IMR-90 (cell line): ENCODE data around the gene TNNC2. TPM values are rescaled to one million over a fixed set of nuclear protein-coding genes. Genes with fewer than 3 reads are reported as not detected.

ENCODE experiments used
- ATAC-seq: fragments of 200-7000 bp; cut with Tn5 transposase; 2 replicates; pipeline ENCODE4 v1.9.1; 2020; ENCODE audit warnings: low read depth, mild to moderate bottlenecking, moderate library complexity
- BruUV-seq: library from RNA; stranded (reverse); fragments of 400-500 nt; replicated peaks from 2 replicates; lab custom pipeline; 2021; lab: Mats Ljungman, UMichigan
- CTCF ChIA-PET: fragments of 300-600 bp; formaldehyde crosslinking; extraction: SDS; loops from one replicate; lab custom pipeline; 2021; ENCODE audit warnings: antibody characterized with exemption; lab: Yijun Ruan, JAX
- POLR2A ChIA-PET: fragments of 300-600 bp; sonication (Branson Sonifier 250); formaldehyde crosslinking; loops from one replicate; lab custom pipeline; 2022; ENCODE audit warnings: antibody characterized with exemption; ENCODE audit not compliant: unreplicated experiment; lab: Charles Lee
- DNase-seq: peaks from one replicate; pipeline ENCODE4 v3.0.0; 2013
- H2AFZ ChIP-seq: replicated peaks from 2 replicates; pipeline ENCODE3; 2013; ENCODE audit warnings: low read length, mild to moderate bottlenecking; ENCODE audit not compliant: poor library complexity
- H2AK5ac ChIP-seq: 2 replicates; pipeline ENCODE4 v1.6.1; 2013; ENCODE audit warnings: low read depth, low read length, inconsistent platforms
- H2AK9ac ChIP-seq: replicated peaks from 2 replicates; pipeline ENCODE3; 2013; ENCODE audit warnings: mild to moderate bottlenecking, low read depth, low read length, moderate library complexity; ENCODE audit not compliant: poor library complexity
- H2BK120ac ChIP-seq: 2 replicates; pipeline ENCODE4 v1.6.1; 2013; ENCODE audit warnings: low read depth, low read length, inconsistent platforms
- H2BK15ac ChIP-seq: 3 replicates; pipeline ENCODE4 v1.6.1; 2013; ENCODE audit warnings: low read depth, low read length, inconsistent platforms
- H2BK20ac ChIP-seq: 2 replicates; pipeline ENCODE4 v1.6.1; 2013; ENCODE audit warnings: low read depth, mild to moderate bottlenecking, inconsistent platforms, low read length, moderate library complexity
- H2BK5ac ChIP-seq: 2 replicates; pipeline ENCODE4 v1.6.1; 2013; ENCODE audit warnings: mild to moderate bottlenecking, low read depth, low read length, inconsistent platforms; ENCODE audit not compliant: poor library complexity, severe bottlenecking
- H3K14ac ChIP-seq: replicated peaks from 2 replicates; pipeline ENCODE4 v1.6.1; 2013; ENCODE audit warnings: low read depth, low read length, inconsistent platforms
- H3K18ac ChIP-seq: 2 replicates; pipeline ENCODE4 v1.6.1; 2013; ENCODE audit warnings: low read depth, low read length, control low read depth
- H3K23ac ChIP-seq: 2 replicates; pipeline ENCODE4 v1.6.1; 2013; ENCODE audit warnings: low read depth, low read length, inconsistent platforms
- H3K27ac ChIP-seq: 2 replicates; pipeline ENCODE4 v1.5.1; 2013; ENCODE audit warnings: mild to moderate bottlenecking, control low read depth, low read length; ENCODE audit not compliant: insufficient read depth
- H3K27me3 ChIP-seq: 2 replicates; pipeline ENCODE4 v1.6.1; 2013; ENCODE audit warnings: low read length; ENCODE audit not compliant: control insufficient read depth, insufficient read depth
- H3K36me3 ChIP-seq: 2 replicates; pipeline ENCODE4 v1.6.1; 2013; ENCODE audit warnings: low read length, mixed read lengths; ENCODE audit not compliant: control insufficient read depth, insufficient read depth
- H3K4ac ChIP-seq: 2 replicates; pipeline ENCODE4 v1.6.1; 2013; ENCODE audit warnings: low read depth, low read length, inconsistent platforms
- H3K4me1 ChIP-seq: 2 replicates; pipeline ENCODE4 v1.6.1; 2013; ENCODE audit warnings: low read length, mixed read lengths; ENCODE audit not compliant: control insufficient read depth, insufficient read depth
- H3K4me2 ChIP-seq: 2 replicates; pipeline ENCODE4 v1.6.1; 2013; ENCODE audit warnings: low read depth, mild to moderate bottlenecking, control low read depth, low read length, moderate library complexity
- H3K4me3 ChIP-seq: 2 replicates; pipeline ENCODE4 v1.5.1; 2013; ENCODE audit warnings: low read depth, mild to moderate bottlenecking, control low read depth, low read length, moderate library complexity; ENCODE audit not compliant: insufficient read depth
- H3K56ac ChIP-seq: 2 replicates; pipeline ENCODE4 v1.6.1; 2013; ENCODE audit warnings: low read length, inconsistent platforms; ENCODE audit not compliant: insufficient read depth; ENCODE audit errors: extremely low read depth
- H3K79me1 ChIP-seq, 2 experiments: 2 replicates each; pipeline ENCODE4 v1.6.1; 2013; ENCODE audit warnings: low read length in 2 of 2, inconsistent platforms in 1 of 2, low read depth in 1 of 2
- H3K9ac ChIP-seq: 2 replicates; pipeline ENCODE4 v1.6.1; 2013; ENCODE audit warnings: low read depth, low read length, control low read depth
- H3K9me1 ChIP-seq: 2 replicates; pipeline ENCODE4 v1.6.1; 2013; ENCODE audit warnings: low read length, inconsistent platforms; ENCODE audit not compliant: insufficient read depth
- H3K9me3 ChIP-seq: 2 replicates; pipeline ENCODE4 v1.6.1; 2013; ENCODE audit warnings: low read length; ENCODE audit not compliant: control insufficient read depth, insufficient read depth
- H4K20me1 ChIP-seq: 2 replicates; pipeline ENCODE4 v1.6.1; 2013; ENCODE audit warnings: low read length, inconsistent platforms; ENCODE audit not compliant: insufficient read depth
- H4K5ac ChIP-seq: 2 replicates; pipeline ENCODE4 v1.6.1; 2013; ENCODE audit warnings: mild to moderate bottlenecking, low read depth, low read length, control low read depth
- H4K8ac ChIP-seq, 2 experiments: 2 replicates each; pipeline ENCODE4 v1.6.1; 2013; ENCODE audit warnings: low read depth in 2 of 2, low read length in 2 of 2, control low read depth in 1 of 2, inconsistent platforms in 1 of 2
- H4K91ac ChIP-seq: 2 replicates; pipeline ENCODE4 v1.6.1; 2013; ENCODE audit warnings: low read depth, low read length, inconsistent platforms; ENCODE audit not compliant: insufficient read depth
- CHD1 ChIP-seq: IDR thresholded peaks from 2 replicates; pipeline ENCODE4 v1.6.1; 2012; ENCODE audit warnings: low read depth, low read length, improper control_type of control experiment
- FOS ChIP-seq: fragments of 150-350 bp; IDR thresholded peaks from 2 replicates; pipeline ENCODE4 v1.6.1; 2016; ENCODE audit warnings: low read depth, low read length
- RAD21 ChIP-seq: IDR thresholded peaks from 2 replicates; pipeline ENCODE4 v1.6.1; 2012; ENCODE audit warnings: low read length, improper control_type of control experiment
- RCOR1 ChIP-seq: IDR thresholded peaks from 2 replicates; pipeline ENCODE4 v1.6.1; 2012; ENCODE audit warnings: mild to moderate bottlenecking, low read length, improper control_type of control experiment; ENCODE audit not compliant: insufficient replicate concordance
- RFX5 ChIP-seq: IDR thresholded peaks from 2 replicates; pipeline ENCODE4 v1.8.0; 2012; ENCODE audit warnings: low read depth, mild to moderate bottlenecking, low read length, moderate library complexity
- SMC3 ChIP-seq: fragments of 150-350 bp; IDR thresholded peaks from 2 replicates; pipeline ENCODE4 v1.6.1; 2016; ENCODE audit warnings: low read depth, mild to moderate bottlenecking, antibody characterized with exemption, low read length, moderate library complexity
- USF2 ChIP-seq: fragments of 150-350 bp; IDR thresholded peaks from 2 replicates; pipeline ENCODE4 v1.6.1; 2017; ENCODE audit warnings: mild to moderate bottlenecking, antibody characterized with exemption, low read length, low read depth
- WGBS, 2 experiments: methylation state at CpG; one replicate each; pipeline versions ENCODE4 v1.1.5 to v1.1.7; 2013; ENCODE audit warnings: missing lambda C conversion rate in 2 of 2; ENCODE audit not compliant: insufficient read length in 1 of 2; ENCODE audit errors: extremely low coverage in 2 of 2; 5-methylcytosine and 5-hydroxymethylcytosine counted together
- dilution Hi-C: fragments of 300-500 bp; cut with HindIII; formaldehyde crosslinking; loops from one replicate; pipeline ENCODE4 v1.14.3; 2018; ENCODE audit warnings: low sequenced_read_pairs; ENCODE audit not compliant: unreplicated experiment
- in situ Hi-C: fragments of 300-500 bp; cut with MboI; formaldehyde crosslinking; loops from 3 replicates; pipeline ENCODE4 v1.14.3; 2019; ENCODE audit warnings: low sequenced_read_pairs, inconsistent platforms, mixed read lengths
- intact Hi-C: fragments of 100-400 bp; cut with micrococcal nuclease; formaldehyde crosslinking; loops from 2 replicates; pipeline ENCODE4 v1.10.0; 2022
- polyA plus RNA-seq, 3 experiments: library from polyadenylated mRNA; depleted of rRNA; stranded (reverse); fragments of >200 nt; gene quantifications; 2 replicates each; pipeline ENCODE4 v1.2.3, GENCODE V29; 2012; ENCODE audit warnings: low replicate concordance in 1 of 3
- total RNA-seq: library from RNA; depleted of rRNA; stranded (reverse); fragments of >200 nt; gene quantifications from 2 replicates; pipeline ENCODE4 v1.2.3, GENCODE V29; 2012

The TNNC2 gene
- total and polyA plus RNA-seq, 2 of the 4 experiments (the other 2 are of a cell fraction) = 0.46 TPM; not detected in 1

- in situ Hi-C loops (no loop called here), intact Hi-C loops (no loop called here), dilution Hi-C loops (no loop called here)
- H3K18ac ChIP-seq = no peak overlapping the region
- no peak overlapping the region for H3K14ac ChIP-seq
- H3K4me1 ChIP-seq = peaks cover 8% of the 10 kb centered on the region
- H4K8ac ChIP-seq = no peak overlapping the region
- H2AK5ac ChIP-seq = no peak overlapping the region
- peaks cover 2% of the 10 kb centered on the region; the same call in 1 of the 2 replicates for H3K9me1 ChIP-seq
- ChIA-PET CTCF (no interaction called here), POLR2A (no interaction called here)
- no peak overlapping the region for H2AFZ ChIP-seq
- no peak overlapping the region for H2BK5ac ChIP-seq
- H4K91ac ChIP-seq = no peak overlapping the region
- no peak for TF ChIP-seq RFX5
- TF ChIP-seq FOS = no peak
- TF ChIP-seq RCOR1 = no peak
- TF ChIP-seq RAD21 = no peak
- no peak for TF ChIP-seq USF2
- TF ChIP-seq SMC3 = no peak
- TF ChIP-seq CHD1 = no peak
- H2AK9ac ChIP-seq = no peak overlapping the region
- H2BK15ac ChIP-seq = no peak overlapping the region
- H3K4me2 ChIP-seq = no peak overlapping the region
- no peak overlapping the region for H3K9ac ChIP-seq
- no peak overlapping the region for H2BK120ac ChIP-seq
- WGBS, 2 experiments = no CpG with 5 or more reads among the region's 8 CpGs
- H4K5ac ChIP-seq = no peak overlapping the region
- H3K79me1 ChIP-seq = peaks cover 16 to 25% of the 10 kb centered on the region in 2 experiments
- H2BK20ac ChIP-seq = no peak overlapping the region
- H4K20me1 ChIP-seq = peaks cover under 1% of the 10 kb centered on the region; the same call in 1 of the 2 replicates
- ATAC-seq (no peak), DNase-seq (no peak)
- H3K4me3 ChIP-seq = no peak overlapping the region
- peaks cover 30% of the 10 kb centered on the region for H3K36me3 ChIP-seq
- H3K4ac ChIP-seq = no peak overlapping the region
- no peaks in the 10 kb centered on the region for H3K27me3 ChIP-seq
- no peak overlapping the region for H3K27ac ChIP-seq
- H3K23ac ChIP-seq = no peak overlapping the region
- H3K9me3 ChIP-seq = no peaks in the 10 kb centered on the region
- no TSS peak for BruUV-seq
- H3K56ac ChIP-seq = no peak overlapping the region
These were observed 16.7 kb downstream of the TNNC2 start for GRCh38 chr20:45810191-45810970.
